HL-60 (cell line): ENCODE results near the gene MPP3.

Experiments used
- POLR2AphosphoS5 ChIP-seq: IDR thresholded peaks from 2 replicates; pipeline ENCODE4 v1.6.1; 2012; ENCODE audit warnings: low read depth
- TF ChIP-seq, protein P1 (sequence below): IDR thresholded peaks from 2 replicates; pipeline ENCODE4 v1.6.1; 2012; ENCODE audit warnings: low read depth; ENCODE audit not compliant: insufficient replicate concordance
- TF ChIP-seq, protein P2 (sequence below): IDR thresholded peaks from one replicate; pipeline ENCODE4 v1.5.1; 2011; ENCODE audit warnings: low read length, control low read depth, inconsistent platforms; ENCODE audit not compliant: insufficient read depth

DNA sequence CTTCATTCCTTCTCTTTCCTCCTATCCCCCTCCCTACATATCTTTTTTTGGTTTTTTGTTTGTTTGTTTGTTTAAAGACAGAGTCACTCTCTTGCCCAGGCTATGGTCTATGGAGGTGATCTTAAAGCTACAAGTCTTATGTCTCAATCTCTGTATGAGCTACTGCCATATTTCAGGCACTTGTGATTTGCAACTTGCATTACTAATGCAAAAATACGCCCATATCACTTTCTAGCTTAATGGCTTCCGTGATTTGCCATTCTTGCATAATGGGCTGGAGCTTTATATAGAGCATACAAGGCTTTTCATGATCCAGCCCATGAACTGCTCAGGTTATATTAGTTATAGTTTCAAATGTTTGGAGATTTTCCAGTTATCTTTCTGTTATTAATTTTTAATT, 45.2 kb downstream of the MPP3 start:
- TF ChIP-seq, protein P1, sequence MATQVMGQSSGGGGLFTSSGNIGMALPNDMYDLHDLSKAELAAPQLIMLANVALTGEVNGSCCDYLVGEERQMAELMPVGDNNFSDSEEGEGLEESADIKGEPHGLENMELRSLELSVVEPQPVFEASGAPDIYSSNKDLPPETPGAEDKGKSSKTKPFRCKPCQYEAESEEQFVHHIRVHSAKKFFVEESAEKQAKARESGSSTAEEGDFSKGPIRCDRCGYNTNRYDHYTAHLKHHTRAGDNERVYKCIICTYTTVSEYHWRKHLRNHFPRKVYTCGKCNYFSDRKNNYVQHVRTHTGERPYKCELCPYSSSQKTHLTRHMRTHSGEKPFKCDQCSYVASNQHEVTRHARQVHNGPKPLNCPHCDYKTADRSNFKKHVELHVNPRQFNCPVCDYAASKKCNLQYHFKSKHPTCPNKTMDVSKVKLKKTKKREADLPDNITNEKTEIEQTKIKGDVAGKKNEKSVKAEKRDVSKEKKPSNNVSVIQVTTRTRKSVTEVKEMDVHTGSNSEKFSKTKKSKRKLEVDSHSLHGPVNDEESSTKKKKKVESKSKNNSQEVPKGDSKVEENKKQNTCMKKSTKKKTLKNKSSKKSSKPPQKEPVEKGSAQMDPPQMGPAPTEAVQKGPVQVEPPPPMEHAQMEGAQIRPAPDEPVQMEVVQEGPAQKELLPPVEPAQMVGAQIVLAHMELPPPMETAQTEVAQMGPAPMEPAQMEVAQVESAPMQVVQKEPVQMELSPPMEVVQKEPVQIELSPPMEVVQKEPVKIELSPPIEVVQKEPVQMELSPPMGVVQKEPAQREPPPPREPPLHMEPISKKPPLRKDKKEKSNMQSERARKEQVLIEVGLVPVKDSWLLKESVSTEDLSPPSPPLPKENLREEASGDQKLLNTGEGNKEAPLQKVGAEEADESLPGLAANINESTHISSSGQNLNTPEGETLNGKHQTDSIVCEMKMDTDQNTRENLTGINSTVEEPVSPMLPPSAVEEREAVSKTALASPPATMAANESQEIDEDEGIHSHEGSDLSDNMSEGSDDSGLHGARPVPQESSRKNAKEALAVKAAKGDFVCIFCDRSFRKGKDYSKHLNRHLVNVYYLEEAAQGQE: no peak
- TF ChIP-seq, protein P2, sequence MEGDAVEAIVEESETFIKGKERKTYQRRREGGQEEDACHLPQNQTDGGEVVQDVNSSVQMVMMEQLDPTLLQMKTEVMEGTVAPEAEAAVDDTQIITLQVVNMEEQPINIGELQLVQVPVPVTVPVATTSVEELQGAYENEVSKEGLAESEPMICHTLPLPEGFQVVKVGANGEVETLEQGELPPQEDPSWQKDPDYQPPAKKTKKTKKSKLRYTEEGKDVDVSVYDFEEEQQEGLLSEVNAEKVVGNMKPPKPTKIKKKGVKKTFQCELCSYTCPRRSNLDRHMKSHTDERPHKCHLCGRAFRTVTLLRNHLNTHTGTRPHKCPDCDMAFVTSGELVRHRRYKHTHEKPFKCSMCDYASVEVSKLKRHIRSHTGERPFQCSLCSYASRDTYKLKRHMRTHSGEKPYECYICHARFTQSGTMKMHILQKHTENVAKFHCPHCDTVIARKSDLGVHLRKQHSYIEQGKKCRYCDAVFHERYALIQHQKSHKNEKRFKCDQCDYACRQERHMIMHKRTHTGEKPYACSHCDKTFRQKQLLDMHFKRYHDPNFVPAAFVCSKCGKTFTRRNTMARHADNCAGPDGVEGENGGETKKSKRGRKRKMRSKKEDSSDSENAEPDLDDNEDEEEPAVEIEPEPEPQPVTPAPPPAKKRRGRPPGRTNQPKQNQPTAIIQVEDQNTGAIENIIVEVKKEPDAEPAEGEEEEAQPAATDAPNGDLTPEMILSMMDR: no peak
- TF ChIP-seq POLR2AphosphoS5: no peak
